Glutamatergic neuron (in vitro differentiated cells): ENCODE measurements around the gene PSMG1. TPM values are rescaled to one million over a fixed set of nuclear protein-coding genes. Genes with fewer than 3 reads are reported as not detected.

Experiments used
- DNase-seq: peaks from one replicate; pipeline ENCODE4 v3.0.0; 2022
- H3K27ac Mint-ChIP-seq: one replicate; pipeline ENCODE4 v1.8.0; 2020; ENCODE audit warnings: mild to moderate bottlenecking, mixed read lengths, inconsistent platforms; ENCODE audit not compliant: unreplicated experiment
- H3K27me3 Mint-ChIP-seq: one replicate; pipeline ENCODE4 v1.8.0; 2020; ENCODE audit warnings: mild to moderate bottlenecking, moderate library complexity, mixed read lengths, inconsistent platforms; ENCODE audit not compliant: unreplicated experiment
- H3K36me3 Mint-ChIP-seq: one replicate; pipeline ENCODE4 v1.8.0; 2020; ENCODE audit warnings: mild to moderate bottlenecking, mixed read lengths, inconsistent platforms; ENCODE audit not compliant: unreplicated experiment
- H3K4me1 Mint-ChIP-seq: one replicate; pipeline ENCODE4 v1.8.0; 2020; ENCODE audit warnings: mild to moderate bottlenecking, low read depth, mixed read lengths, inconsistent platforms; ENCODE audit not compliant: unreplicated experiment
- H3K4me3 Mint-ChIP-seq: one replicate; pipeline ENCODE4 v1.8.0; 2020; ENCODE audit warnings: mild to moderate bottlenecking, mixed read lengths, inconsistent platforms; ENCODE audit not compliant: unreplicated experiment
- H3K9me3 Mint-ChIP-seq: one replicate; pipeline ENCODE4 v1.8.0; 2020; ENCODE audit warnings: mild to moderate bottlenecking, moderate library complexity, mixed read lengths, inconsistent platforms; ENCODE audit not compliant: unreplicated experiment
- CTCF ChIP-seq: fragments of 200-600 bp; sonication (generic); IDR thresholded peaks from one replicate; pipeline ENCODE4 v1.5.0; 2021; ENCODE audit not compliant: partially characterized antibody, unreplicated experiment
- total RNA-seq: library from RNA; stranded (reverse); fragmentation: NEBNext Ultra II Directional; extraction: Animal tissue kit (Norgen Biotek cat#: 25700); gene quantifications from one replicate; pipeline ENCODE4 v1.2.1, GENCODE V29; 2021; ENCODE audit not compliant: unreplicated experiment

PSMG1 gene
- total RNA-seq, 1 donor from 2014 or later: 28.7 TPM

GRCh38 chr21:39148975-39149374 lies 34.3 kb downstream of the PSMG1 start:
- Mint-ChIP-seq H3K4me3 (no peak overlapping the region), H3K4me1 (no peaks in the 10 kb centered on the region), H3K27me3 (peaks cover 2% of the 10 kb centered on the region), H3K27ac (no peak overlapping the region), H3K9me3 (no peaks in the 10 kb centered on the region), H3K36me3 (peaks cover 13% of the 10 kb centered on the region)
- DNase-seq: no peak
- TF ChIP-seq CTCF: no peak

- no peak overlapping the region for H3K27ac Mint-ChIP-seq
- H3K36me3 Mint-ChIP-seq: peaks cover 13% of the 10 kb centered on the region
These were observed 39.1 kb downstream of the PSMG1 start for GRCh38 chr21:39144191-39144590.

GRCh38 chr21:39142972-39143371 lies 40.3 kb downstream of the PSMG1 start:
- TF ChIP-seq CTCF: no peak
- no peak overlapping the region for H3K4me3 Mint-ChIP-seq
- H3K4me1 Mint-ChIP-seq: peaks cover 15% of the 10 kb centered on the region
- H3K27ac Mint-ChIP-seq: no peak overlapping the region
- H3K27me3 Mint-ChIP-seq: peaks cover 4% of the 10 kb centered on the region
- H3K36me3 Mint-ChIP-seq: peaks cover 13% of the 10 kb centered on the region
- no peak for DNase-seq
- peaks cover 7% of the 10 kb centered on the region for H3K9me3 Mint-ChIP-seq

More at GRCh38 chr21:39144191-39144590, 39.1 kb downstream of the PSMG1 start:
- H3K4me1 Mint-ChIP-seq: peaks cover 15% of the 10 kb centered on the region
- no peak for DNase-seq
- H3K27me3 Mint-ChIP-seq: peaks cover 4% of the 10 kb centered on the region
- no peak overlapping the region for H3K4me3 Mint-ChIP-seq
- H3K9me3 Mint-ChIP-seq: peaks cover 7% of the 10 kb centered on the region
- no peak for TF ChIP-seq CTCF

- DNase-seq: no peak
- Mint-ChIP-seq H3K27ac (peak overlapping the region; percentile 93), H3K4me1 (peaks cover 21% of the 10 kb centered on the region), H3K9me3 (peaks cover 7% of the 10 kb centered on the region), H3K27me3 (peaks cover 3% of the 10 kb centered on the region), H3K4me3 (peak overlapping the region; percentile 7), H3K36me3 (peaks cover 6% of the 10 kb centered on the region)
- TF ChIP-seq CTCF: no peak
These were observed 41.7 kb downstream of the PSMG1 start for GRCh38 chr21:39141502-39141901.

- DNase-seq: no peak
- Mint-ChIP-seq H3K27ac (peak overlapping the region; percentile 6), H3K4me3 (no peak overlapping the region), H3K36me3 (no peaks in the 10 kb centered on the region), H3K9me3 (peaks cover 7% of the 10 kb centered on the region), H3K4me1 (peaks cover 21% of the 10 kb centered on the region), H3K27me3 (peaks cover 3% of the 10 kb centered on the region)
- no peak for TF ChIP-seq CTCF
These were observed 45.7 kb downstream of the PSMG1 start for GRCh38 chr21:39137248-39138178.
